Activated CD4-positive, CD25-positive, alpha-beta regulatory T cell treated with anti-CD3 and anti-CD28 coated beads, Interleukin-2, amount 50 U/mL, for 72 hours (primary cell): ENCODE results near the gene RBM6.
"Not testable (repeated sequence)": the region's sequence is repeated elsewhere in the genome, so short reads cannot be mapped to it uniquely, and the experiment has no call there.

ENCODE experiments used
- DNase-seq: peaks from one replicate; pipeline ENCODE4 v3.0.0; 2021

Gene RBM6

DNA sequence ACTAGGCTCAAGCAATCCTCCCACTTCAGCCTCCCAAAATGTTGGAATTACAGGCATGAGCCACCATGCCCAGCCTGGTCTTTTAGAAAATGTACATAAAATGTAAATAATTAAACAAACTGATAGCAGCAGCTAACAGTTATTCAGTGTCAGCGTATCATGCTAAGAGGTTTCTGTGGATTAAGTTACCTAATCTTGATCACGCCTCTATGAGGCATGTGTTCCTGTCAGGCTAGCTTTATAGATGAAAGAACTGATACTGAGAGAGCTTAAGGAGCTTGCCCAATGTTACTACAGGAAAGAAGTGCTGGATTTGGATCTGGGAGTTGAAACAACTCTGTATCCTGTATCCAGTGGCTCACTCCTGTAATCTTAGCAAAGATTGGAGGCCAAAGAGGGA, 25.0 kb upstream of the RBM6 start:
- no peak for DNase-seq

DNA sequence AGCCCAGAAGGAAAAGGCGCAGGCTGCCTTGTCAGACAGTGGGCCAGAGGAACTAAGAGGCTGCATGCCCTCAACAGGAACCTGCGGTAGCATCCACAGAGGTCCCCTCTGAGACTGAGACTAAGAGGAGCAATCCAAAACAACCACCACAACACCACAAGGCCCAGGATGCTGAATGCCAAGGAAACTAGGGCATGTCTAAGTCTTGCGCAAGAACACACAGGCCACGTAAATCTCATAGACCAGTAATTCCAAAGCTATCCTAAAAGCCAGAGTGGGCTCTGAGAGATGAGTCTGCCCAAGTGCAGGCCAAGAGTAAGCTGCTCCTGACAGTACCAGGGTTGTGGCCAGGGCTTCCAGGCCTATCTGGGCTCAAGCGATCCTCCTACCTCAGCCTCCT, 23.3 kb upstream of the RBM6 start:
- DNase-seq = no peak

DNA sequence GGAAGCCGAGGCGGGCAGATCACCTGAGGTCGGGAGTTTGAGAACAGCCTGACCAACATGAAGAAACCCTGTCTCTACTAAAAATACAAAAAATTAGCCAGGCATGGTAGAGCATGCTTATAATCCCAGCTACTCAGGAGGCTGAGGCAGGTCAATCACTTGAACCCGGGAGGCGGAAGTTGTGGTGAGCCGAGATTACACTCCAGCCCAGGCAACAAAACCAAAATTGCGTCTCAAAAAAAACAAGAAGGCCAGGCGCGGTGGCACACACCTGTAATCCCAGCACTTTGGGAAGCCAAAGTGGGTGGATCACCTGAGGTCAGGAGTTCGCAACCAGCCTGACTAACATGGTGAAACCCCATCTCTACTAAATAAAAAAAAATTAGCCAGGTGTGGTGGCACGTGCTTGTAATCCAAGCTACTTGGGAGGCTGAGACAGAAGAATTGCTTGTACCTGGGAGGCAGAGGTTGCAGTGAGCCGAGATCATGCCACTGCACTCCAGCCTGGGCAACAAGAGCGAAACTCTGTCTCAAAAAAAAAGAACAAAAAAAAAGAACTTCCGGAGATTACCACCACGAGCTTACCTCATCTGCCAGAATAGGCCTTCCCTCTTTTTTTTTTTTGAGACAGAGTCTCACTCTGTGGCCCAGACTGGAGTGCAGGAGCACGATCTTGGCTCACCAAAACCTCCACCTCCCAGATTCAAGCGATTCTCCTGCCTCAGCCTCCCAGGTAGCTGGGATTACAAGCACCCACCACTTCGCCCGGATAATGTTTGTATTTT, 22.0 kb upstream of the RBM6 start:
- not testable (repeated sequence) for DNase-seq

DNA sequence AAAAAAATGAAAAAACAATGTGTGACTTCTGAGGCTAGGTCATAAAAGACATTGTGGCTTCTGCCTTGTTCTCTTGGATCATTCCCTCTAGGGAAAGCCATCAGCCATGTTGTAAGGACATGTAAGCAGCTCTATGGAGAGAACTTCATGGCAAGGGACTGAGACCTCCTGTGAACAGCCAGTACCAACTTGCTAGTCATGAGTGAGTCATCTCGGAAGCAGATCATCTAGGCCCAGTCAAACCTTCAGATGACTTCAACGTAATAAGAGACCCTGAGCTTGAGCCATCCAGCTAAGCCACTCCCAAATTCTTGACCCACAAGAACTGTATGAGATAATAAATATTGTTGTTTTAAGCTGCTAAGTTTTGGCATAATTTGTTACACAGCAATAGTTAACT, 15.3 kb upstream of the RBM6 start:
- no peak for DNase-seq

DNA sequence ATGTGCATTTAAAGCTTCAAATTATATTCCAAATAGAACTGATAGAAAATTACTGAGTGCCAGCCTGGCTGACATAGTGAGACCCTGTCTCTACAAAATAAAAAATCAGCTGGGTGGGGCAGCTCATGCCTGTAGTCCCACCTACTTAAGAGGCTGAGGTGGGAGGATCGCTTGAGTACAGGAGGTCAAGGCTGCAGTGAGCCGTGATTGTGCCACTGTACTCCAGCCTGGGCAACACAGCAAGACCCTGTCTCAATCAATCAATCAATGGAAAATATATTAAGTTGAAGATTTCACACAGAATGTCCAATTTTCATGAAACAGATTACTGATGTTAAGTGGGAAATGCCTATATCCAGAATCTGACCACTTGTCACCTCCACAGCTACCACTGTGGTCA, 14.5 kb upstream of the RBM6 start:
- no peak for DNase-seq

DNA sequence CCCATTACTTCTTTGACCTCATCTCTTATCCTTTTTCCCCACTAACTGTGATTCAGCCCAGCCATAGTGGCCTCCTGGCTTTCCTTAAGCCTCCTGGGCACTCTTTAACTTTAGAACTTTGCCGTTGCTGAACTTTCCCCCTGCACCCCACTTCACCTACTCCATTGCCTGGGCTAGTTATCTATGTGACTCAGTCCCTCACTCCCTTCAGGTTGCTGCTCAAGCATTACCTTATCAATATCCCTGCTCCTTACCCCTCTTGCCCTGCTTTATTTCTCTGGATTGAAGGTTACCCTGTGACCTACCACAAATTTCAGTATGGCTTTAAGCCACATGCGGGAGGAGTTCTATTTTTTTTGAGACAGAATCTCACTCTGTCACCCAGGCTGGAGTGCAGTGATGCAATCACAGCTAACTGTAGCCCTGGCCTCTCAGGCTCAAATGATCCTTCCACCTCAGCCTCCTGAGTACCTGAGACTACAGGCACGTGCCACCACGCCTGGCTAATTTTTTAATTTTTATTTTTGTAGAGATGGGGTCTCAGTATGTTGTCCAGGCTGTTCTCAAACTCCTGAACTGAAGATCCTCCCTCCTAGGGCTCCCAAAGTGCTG, 13.7 kb upstream of the RBM6 start:
- DNase-seq = no peak

DNA sequence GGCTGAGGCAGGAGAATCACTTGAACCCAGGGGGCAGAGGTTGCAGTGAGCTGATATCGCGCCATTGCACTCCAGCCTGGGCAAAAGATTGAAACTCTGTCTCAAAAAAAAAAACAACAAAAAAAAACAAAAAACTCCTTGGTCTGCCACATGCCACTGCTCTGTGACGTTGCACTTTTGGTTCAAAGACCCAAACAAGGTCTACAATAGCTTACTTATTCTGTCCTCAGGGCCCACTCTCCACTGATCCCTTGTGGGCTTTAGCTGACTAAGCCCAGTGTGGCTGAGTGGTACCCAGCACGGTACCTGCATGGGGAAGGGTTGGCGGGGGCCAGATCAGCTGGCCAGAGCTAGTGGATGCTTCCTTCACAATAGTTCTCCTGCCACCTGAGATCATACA, 12.2 kb upstream of the RBM6 start:
- DNase-seq = no peak

DNA sequence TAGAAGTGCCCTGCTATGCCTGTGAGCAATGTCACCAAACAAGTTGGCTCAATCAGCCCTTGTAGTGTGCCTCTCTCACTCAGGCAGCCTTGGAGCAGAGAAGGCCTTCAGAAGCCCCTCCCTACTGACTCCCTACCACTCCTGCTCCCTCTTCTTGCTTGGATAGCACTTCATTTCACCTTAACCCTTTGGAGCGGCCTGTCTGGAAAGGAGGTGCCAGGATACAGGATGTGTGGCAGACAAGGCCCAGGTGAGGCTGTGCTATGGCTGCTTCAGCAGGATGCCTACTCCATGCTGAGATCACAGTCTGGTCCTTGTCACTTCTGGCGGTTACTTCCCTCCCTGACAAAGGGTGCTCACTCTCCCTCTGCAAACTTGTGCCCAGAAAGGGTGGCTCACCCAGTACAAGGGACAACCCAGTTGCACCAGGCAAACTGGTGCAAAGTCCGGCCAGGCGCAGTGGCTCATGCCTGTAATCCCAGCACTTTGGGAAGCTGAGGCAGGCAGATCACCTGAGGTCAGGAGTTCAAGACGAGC, 11.4 kb upstream of the RBM6 start:
- DNase-seq = no peak

DNA sequence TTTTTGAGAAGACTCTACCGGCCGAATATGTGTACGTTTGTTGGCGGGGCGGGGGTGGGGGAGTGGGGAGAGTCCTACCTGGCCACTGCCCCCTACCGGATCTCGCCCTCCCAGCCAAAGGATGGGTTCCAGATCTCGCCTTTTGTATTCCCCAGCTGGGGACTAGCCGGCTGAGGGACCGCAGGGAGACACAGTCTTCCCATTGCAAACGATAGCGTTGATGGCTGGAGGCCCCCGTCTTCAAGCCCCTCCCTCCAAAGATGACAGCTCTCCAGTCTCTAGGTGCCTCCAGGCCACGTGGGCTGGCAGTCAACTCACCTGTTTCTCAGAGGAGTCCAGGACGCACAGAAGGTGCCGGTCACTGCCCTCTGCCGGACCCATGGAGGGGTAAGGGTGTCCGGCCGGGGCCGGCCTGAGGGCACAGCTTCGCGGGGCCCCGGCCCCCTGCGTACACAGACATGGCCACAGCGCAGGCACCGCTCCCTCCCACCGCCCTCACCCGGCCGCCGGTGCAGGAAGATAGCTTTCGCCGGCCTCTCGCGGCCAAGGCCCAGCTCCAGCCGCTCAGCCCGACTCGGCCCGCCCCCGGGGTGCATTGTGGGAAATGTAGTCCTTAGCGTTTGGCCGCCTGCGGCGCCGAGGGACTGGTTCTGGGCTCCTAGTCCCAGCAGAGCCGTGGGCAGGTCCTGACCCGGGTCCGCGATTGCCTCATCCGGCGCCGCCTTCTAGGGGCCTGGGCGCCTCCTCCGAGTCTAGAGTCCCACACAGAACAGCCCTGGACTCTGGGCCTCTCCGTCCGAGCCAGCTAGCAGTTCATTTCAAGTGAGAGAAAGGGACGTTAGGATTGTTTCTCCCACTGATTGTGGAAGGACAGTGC, 10.4 kb upstream of the RBM6 start, which contains the start of gene MON1A:
Gene MON1A (minus strand): TSS at position 521 of the 877 bp plus-strand sequence. CDS start 16,465 bp downstream, outside the sequence.
- DNase-seq = peak; percentile 95

DNA sequence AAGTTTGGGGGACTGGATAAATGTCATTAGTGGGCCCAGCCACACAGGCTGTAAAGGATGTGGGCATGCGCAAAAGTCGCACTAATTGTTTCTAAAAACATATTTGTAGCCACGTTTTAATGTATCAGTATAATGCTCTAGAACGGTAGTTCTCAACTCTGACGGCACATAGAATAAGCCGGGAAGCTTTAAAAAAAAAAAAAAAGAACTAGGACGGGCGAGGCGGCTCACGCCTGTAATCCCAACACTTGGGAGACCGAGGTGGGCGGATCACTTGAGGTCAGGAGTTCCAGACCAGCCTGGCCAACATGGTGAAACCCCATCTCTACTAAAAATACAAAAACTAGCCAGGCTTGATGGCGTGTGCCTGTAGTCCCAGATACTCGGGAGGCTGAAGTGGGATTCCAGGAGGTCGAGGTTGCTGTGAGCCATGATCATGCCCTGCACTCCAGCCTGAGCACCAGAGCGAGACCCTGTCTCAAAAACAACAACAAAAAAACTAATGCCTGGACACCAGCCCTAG, 9.7 kb upstream of the RBM6 start:
- DNase-seq = no peak

DNA sequence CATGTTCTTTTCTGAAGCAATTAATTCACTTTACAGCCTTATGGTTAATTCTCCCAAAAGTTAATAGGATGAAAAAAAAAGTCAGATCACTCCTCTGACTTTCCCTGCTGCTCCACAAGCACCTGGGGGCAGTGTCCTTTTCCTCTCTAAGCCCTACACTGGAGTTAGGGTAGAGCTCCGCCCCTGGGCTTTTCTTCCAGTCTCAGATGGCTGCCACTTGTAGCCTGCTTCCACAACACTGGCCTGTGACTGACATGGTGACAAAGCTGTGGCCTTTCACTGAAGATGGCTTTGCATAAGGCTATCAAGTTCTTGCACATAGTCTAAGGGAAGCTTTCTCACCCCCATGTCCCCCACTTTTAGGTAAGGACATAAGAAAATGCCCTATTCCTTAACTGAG, 9.0 kb upstream of the RBM6 start:
- DNase-seq = no peak

DNA sequence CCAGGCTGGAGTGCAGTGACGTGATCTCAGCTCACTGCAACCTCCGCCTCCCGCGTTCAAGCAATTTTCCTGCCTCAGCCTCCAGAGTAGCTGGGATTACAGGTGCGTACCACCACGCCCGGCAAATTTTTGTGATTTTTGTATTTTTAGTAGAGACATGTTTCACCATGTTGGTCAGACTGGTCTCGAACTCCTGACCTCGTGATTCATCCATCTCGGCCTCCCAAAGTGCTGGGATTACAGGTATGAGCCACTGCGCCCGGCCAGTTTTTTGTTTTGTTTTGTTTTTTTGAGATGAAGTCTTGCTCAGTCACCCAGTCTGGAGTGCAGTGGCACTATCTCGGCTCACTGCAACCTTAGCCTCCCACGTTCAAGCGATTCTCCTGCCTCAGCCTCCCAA, 7.7 kb upstream of the RBM6 start:
- DNase-seq = not testable (repeated sequence)

DNA sequence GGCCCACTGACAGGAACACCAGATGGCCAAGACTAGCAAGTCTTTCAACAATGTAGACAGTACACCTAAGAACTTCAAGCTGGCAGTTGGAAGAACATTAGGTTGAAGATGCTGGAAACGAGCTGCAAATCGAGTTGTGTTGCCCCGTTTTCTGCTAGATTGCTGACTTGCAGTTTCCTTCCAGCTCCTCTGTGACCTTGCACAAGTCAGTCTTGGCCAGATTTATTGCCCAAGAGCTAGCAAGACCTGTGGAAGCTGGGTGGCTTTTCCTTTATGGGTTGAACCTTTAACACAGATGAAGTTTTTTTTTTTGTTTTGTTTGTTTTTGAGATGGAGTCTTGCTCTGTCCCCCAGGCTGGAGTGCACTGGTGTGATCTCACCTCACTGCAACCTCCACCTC, 2.9 kb upstream of the RBM6 start:
- DNase-seq = no peak

DNA sequence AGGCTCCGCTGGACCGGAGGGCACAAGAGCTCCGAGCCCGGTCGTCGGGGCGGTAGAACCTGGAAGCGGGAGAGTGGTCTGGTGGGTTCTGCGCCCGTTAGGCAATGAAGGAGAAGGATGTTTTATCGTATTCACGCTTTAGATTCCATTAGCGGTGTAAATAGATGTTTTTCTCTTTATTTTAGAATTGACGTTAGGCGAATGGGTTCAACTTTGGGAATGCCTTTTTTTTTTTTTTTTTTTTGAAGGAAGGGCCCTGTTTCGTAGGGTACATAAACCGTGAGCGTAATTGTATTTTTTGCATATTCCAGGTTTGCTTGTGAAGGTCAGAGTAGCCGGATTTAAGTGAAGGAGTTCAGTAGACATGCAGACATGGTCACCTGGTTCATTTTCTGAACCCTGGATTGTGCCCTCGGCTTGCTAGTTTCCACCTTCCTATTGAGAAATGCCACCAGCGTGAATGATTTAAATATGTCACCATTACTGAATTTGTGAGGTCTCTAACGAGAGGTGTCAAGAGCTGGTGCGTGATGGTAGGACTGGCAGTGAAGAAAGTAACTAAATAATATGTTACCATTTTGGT, 808 bp downstream of the RBM6 start:
- DNase-seq = no peak

DNA sequence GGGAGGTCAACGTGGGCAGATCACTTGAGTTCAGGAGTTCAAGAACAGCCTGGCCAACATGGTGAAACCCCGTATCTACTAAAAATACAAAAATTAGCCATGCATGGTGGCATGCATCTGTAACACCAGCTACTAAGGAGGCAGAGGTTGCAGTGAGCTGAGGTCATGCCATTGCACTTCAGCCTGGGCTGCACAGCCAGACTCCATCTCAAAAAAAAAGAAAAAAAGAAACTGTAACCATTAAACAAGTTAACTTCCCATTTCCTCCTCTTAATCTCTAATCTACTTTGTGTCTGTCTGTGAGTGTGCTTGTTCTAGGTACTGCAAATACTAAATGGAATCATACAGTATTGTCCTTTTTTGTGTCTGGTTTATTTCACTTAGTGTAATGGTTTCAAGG, 2.7 kb downstream of the RBM6 start:
- DNase-seq = no peak

DNA sequence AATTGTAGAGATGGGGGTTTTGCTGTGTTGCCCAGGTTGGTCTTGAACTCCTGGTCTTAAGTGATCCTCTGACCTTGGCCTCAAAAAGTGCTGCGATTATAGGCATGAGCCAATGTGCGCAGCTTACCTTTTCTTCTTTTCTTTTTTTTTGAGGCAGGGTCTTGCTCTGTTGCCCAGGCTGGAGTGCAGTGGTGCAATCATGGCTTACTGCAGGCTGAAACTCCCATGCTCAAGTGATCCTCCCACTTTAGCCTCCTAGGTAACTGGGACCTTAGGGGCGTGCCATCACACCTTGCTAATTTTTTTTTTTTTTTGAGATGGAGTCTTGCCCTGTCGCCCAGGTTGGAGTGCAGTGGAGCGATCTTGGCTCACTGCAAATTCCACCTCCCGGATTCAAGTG, 13.0 kb downstream of the RBM6 start:
- DNase-seq = no peak

DNA sequence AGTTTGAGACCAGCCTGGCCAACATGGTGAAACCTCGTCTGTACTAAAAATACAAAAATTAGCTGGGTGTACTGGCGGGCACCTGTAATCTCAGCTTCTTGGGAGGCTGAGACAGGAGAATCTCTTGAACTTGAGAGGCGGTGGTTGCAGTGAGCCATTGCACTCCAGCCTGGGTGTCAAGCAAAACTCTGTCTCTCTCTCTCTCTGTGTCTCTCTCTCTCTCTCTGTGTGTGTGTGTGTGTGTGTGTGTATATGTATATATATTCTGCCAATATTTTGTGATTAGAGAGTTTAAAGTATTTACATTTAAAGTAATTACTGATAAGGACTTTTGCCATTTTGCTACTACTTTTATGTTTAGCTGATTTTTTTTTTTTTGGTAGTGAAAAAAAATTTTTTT, 15.7 kb downstream of the RBM6 start:
- DNase-seq = no peak

DNA sequence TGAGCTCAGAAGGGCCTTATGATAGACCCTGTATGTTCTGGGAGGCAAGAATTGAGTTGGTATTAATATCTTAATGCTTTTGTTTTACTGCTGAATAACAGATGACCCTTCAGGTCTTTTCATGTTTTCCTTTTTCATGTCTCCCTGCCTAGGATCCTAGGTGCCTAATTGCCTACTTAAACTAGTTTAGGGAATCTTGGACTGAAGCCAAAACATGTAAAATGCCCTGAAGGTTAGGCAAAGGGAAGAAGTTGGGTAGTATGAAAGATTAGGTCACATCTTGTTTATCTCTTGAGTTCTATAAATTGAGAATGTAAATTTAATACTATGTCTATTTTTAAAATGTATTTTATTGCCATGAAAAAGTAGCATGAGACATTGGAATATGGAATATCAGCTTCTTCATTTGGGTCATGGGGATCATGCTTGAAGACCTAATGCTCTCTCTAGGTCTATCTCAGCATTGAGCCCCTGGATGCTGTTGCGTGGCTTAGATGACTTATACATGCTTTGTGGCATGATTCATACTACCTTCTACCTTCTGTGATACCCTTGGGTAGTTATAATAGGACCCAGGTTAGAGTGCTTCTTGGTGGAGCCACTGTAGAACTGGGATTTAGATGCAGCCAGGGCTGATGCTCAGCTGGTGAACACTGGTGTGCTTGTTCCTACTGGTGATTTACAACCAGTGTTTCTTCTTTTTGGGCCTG, 26.4 kb downstream of the RBM6 start:
- no peak for DNase-seq

DNA sequence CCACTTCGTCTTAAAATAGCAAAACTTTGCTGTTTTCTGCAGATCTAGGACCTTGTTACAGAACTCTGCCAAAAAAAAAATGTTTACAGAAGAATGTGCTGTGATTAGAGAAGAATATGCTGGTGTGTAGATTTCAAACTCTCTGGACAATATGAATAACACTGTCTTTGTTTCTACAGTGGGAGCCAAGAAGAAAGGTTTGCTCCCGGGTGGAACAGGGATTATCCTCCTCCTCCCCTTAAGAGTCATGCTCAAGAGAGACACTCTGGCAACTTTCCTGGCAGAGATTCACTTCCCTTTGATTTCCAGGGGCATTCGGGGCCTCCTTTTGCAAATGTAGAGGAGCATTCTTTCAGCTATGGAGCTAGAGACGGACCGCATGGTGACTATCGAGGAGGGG, 27.3 kb downstream of the RBM6 start:
- no peak for DNase-seq

DNA sequence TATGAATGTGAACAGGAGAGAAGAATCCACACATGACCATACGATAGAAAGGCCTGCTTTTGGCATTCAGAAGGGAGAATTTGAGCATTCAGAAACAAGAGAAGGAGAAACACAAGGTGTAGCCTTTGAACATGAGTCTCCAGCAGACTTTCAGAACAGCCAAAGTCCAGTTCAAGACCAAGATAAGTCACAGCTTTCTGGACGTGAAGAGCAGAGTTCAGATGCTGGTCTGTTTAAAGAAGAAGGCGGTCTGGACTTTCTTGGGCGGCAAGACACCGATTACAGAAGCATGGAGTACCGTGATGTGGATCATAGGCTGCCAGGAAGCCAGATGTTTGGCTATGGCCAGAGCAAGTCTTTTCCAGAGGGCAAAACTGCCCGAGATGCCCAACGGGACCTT, 28.4 kb downstream of the RBM6 start:
- no peak for DNase-seq

DNA sequence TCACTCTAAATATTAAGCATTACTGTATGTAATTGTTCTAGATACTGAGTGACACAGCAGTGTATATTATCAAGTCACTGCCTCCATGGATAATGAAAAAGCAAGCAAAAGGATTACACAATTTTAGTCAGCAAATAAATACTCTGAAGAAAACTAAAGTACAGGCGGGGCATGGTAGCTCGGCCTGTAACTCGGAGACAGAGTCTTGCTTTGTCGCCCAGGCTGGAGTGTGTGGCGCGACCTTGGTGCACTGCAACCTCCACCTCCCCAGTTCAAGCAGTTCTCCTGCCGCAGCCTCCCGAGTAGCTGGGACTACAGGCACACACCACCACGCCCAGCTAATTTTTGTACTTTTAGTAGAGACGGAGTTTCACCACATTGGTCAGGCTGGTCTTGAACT, 32.7 kb downstream of the RBM6 start:
- DNase-seq = no peak

DNA sequence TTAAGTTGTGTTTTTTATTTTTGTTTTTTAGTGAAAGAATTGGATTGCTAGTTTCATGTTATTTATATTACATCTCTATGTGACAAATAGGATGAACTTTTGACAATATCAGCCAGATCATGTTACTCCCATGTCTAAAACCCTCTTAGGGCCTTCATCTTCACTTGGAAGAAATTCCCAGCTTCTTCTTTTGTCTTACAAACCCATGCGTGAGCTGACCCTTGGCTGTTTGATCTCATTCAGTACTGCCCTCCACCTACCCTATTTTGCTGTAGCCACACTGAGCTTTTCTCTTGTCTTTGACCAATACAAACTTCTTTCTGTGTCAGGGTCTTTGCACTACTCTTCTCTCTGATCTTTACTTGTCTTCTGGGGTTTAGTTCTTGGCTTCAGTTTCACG, 37.0 kb downstream of the RBM6 start:
- no peak for DNase-seq
